H1 (cell line): ENCODE results near the gene LIF. TPM values are rescaled to one million over a fixed set of nuclear protein-coding genes. Genes with fewer than 3 reads are reported as not detected.
A peak's percentile ranks its signal among the peaks of the same experiment; 100 is the strongest.

Experiments used
- BCL11A ChIP-seq, 2 experiments: IDR thresholded peaks; one replicate each; pipeline ENCODE4 v1.6.1; 2011; ENCODE audit warnings: low read depth in 2 of 2, low read length in 2 of 2, mild to moderate bottlenecking in 2 of 2
- CBX5 ChIP-seq: fragments of 300-800, 300-1000 bp; sonication (generic); IDR thresholded peaks from 2 replicates; pipeline ENCODE4 v1.7.1; 2016; ENCODE audit warnings: antibody characterized with exemption, low read length, low read depth
- CBX8 ChIP-seq: fragments of 300-800, 300-1000 bp; sonication (generic); IDR thresholded peaks from 2 replicates; pipeline ENCODE4 v1.7.1; 2016; ENCODE audit warnings: low read depth, low read length, borderline replicate concordance
- CHD1 ChIP-seq: IDR thresholded peaks from 2 replicates; pipeline ENCODE4 v1.6.1; 2012; ENCODE audit warnings: low read depth, low read length, improper control_type of control experiment
- CHD2 ChIP-seq: IDR thresholded peaks from 2 replicates; pipeline ENCODE4 v1.6.1; 2012; ENCODE audit warnings: low read length, improper control_type of control experiment
- CTCF ChIP-seq, 3 experiments: IDR thresholded peaks; 1 replicate in 2 of 3; 2 replicates in 1 of 3; pipeline versions ENCODE4 v1.5.1 to v1.6.1; 2011; ENCODE audit warnings: low read length in 3 of 3, mild to moderate bottlenecking in 3 of 3, inconsistent platforms in 2 of 3, low read depth in 1 of 3, moderate library complexity in 1 of 3; ENCODE audit not compliant: insufficient read depth in 1 of 3; ENCODE audit errors: control extremely low read depth in 1 of 3
- GABPA ChIP-seq: IDR thresholded peaks from 2 replicates; pipeline ENCODE4 v1.6.1; 2011; ENCODE audit warnings: mild to moderate bottlenecking, low read length, moderate library complexity, borderline replicate concordance; ENCODE audit not compliant: insufficient read depth
- HDAC2 ChIP-seq, 2 experiments: fragments of 300-600 bp in 1 of 2; sonication (generic) in 1 of 2; IDR thresholded peaks; 2 replicates each; pipeline ENCODE4 v1.6.1; 2011 to 2012; ENCODE audit warnings: low read depth in 2 of 2, low read length in 2 of 2, mild to moderate bottlenecking in 2 of 2, moderate library complexity in 2 of 2, borderline replicate concordance in 1 of 2, inconsistent platforms in 1 of 2
- JUND ChIP-seq: IDR thresholded peaks from 2 replicates; pipeline ENCODE4 v1.6.1; 2011; ENCODE audit warnings: mild to moderate bottlenecking, improper control_type of control experiment, low read length
- KDM1A ChIP-seq: fragments of 200-600, 300-600 bp; sonication (generic); IDR thresholded peaks from 2 replicates; pipeline ENCODE4 v1.7.1; 2016; ENCODE audit warnings: mild to moderate bottlenecking, low read length, borderline replicate concordance
- NANOG ChIP-seq: IDR thresholded peaks from 2 replicates; pipeline ENCODE4 v1.6.1; 2011; ENCODE audit warnings: low read length, low read depth, mild to moderate bottlenecking, inconsistent platforms; ENCODE audit not compliant: insufficient read depth, poor library complexity, severe bottlenecking
- NRF1 ChIP-seq: IDR thresholded peaks from 2 replicates; pipeline ENCODE4 v1.6.1; 2011; ENCODE audit warnings: mild to moderate bottlenecking, low read depth, low read length, improper control_type of control experiment
- POLR2AphosphoS5 ChIP-seq: IDR thresholded peaks from 2 replicates; pipeline ENCODE4 v1.6.1; 2011; ENCODE audit warnings: low read depth, low read length
- POU5F1 ChIP-seq: IDR thresholded peaks from 2 replicates; pipeline ENCODE4 v1.6.1; 2011; ENCODE audit warnings: low read depth, mild to moderate bottlenecking, low read length, moderate library complexity
- RFX5 ChIP-seq: IDR thresholded peaks from 2 replicates; pipeline ENCODE4 v1.6.1; 2011; ENCODE audit warnings: low read depth, low read length, improper control_type of control experiment, borderline replicate concordance
- SIN3A ChIP-seq, 2 experiments: IDR thresholded peaks in 1 of 2; conservative IDR thresholded peaks in 1 of 2; 2 replicates each; pipeline ENCODE4 v1.6.1; 2011 to 2012; ENCODE audit warnings: low read length in 2 of 2, improper control_type of control experiment in 1 of 2, low read depth in 1 of 2, mild to moderate bottlenecking in 1 of 2
- SIRT6 ChIP-seq: IDR thresholded peaks from one replicate; pipeline ENCODE4 v1.7.1; 2012; ENCODE audit warnings: low read length, inconsistent platforms
- SIX5 ChIP-seq: IDR thresholded peaks from 2 replicates; pipeline ENCODE4 v1.6.1; 2011; ENCODE audit warnings: mild to moderate bottlenecking, low read depth, low read length
- SP2 ChIP-seq: IDR thresholded peaks from 2 replicates; pipeline ENCODE4 v1.6.1; 2012; ENCODE audit warnings: mild to moderate bottlenecking, low read length, inconsistent platforms
- SP4 ChIP-seq: IDR thresholded peaks from 2 replicates; pipeline ENCODE4 v1.6.1; 2012; ENCODE audit warnings: low read length, inconsistent platforms
- TAF1 ChIP-seq: IDR thresholded peaks from 2 replicates; pipeline ENCODE4 v1.6.1; 2011; ENCODE audit warnings: mild to moderate bottlenecking, low read depth, low read length
- TBP ChIP-seq: IDR thresholded peaks from 2 replicates; pipeline ENCODE4 v1.6.1; 2011; ENCODE audit warnings: low read depth, low read length, improper control_type of control experiment
- YY1 ChIP-seq: IDR thresholded peaks from 2 replicates; pipeline ENCODE4 v1.6.1; 2011; ENCODE audit warnings: low read depth, mild to moderate bottlenecking, low read length
- polyA plus RNA-seq, 7 experiments: library from polyadenylated mRNA; depleted of rRNA in 3 of 7; stranded (reverse) in 5 of 7; unstranded in 2 of 7; fragments of >200 nt in 5 of 7; fragments of 200-250 nt in 2 of 7; gene quantifications; 1 replicate in 5 of 7; 2 replicates in 1 of 7; 4 replicates in 1 of 7; pipeline versions ENCODE4 v1.2.1 to v1.2.3, GENCODE V29; 2011 to 2013; ENCODE audit warnings: missing spikeins in 2 of 7, mixed read lengths in 2 of 7
- total RNA-seq: library from RNA; stranded (reverse); fragmentation: NEBNext Ultra II Directional; extraction: Animal tissue kit (Norgen Biotek cat#: 25700); gene quantifications from 2 replicates; pipeline ENCODE4 v1.2.1, GENCODE V29; 2021

The LIF gene
- total and polyA plus RNA-seq, 2 of the 8 experiments (the other 6 are each of a cell fraction or from before 2014, with no cell fraction given) = 3.3 to 3.5 TPM

GRCh38 chr22:30245985-30246813 lies at the start of gene LIF (continued):
- TF ChIP-seq SIX5 (no peak), NANOG (no peak), SP4 (no peak), KDM1A (peak; percentile 66; the same call in 1 of the 2 replicates), POLR2AphosphoS5 (no peak), JUND (no peak), POU5F1 (no peak), HDAC2 (IDR thresholded peaks at IDR 0.05; ENCODE audit: borderline replicate concordance in 1 of 2, low read depth in 2 of 2, low read length in 2 of 2) (no peak), CHD2 (no peak), RFX5 (no peak), SP2 (no peak), TBP (no peak), CBX5 (no peak), YY1 (no peak), BCL11A (IDR thresholded peaks at IDR 0.05; ENCODE audit: low read depth in 2 of 2, low read length in 2 of 2) (no peak), NRF1 (no peak), CTCF (IDR thresholded peaks at IDR 0.05; ENCODE audit: control extremely low read depth in 1 of 3, insufficient read depth in 1 of 3, low read depth in 1 of 3, low read length in 3 of 3) (no peak), CHD1 (no peak), SIN3A (conservative IDR thresholded peaks at IDR 0.05 in 1 of 2, IDR thresholded peaks at IDR 0.05 in 1 of 2; ENCODE audit: low read depth in 1 of 2, low read length in 2 of 2) (no peak), SIRT6 (no peak), CBX8 (no peak), GABPA (0 out of 2 replicates have a peak, but pooled peaks have one; percentile 32), TAF1 (no peak)
